Stomach smooth muscle (tissue), 2 donors: ENCODE results near the gene SLC15A4.

ENCODE experiments used
- H3K27ac ChIP-seq: one replicate; pipeline ENCODE4 v1.7.0; 2013; ENCODE audit warnings: mild to moderate bottlenecking, low read length, inconsistent platforms
- H3K27me3 ChIP-seq, 2 donors: one replicate each; pipeline ENCODE4 v1.7.0; 2013; ENCODE audit warnings: low read length in 2 of 2; ENCODE audit not compliant: insufficient read depth in 2 of 2, control insufficient read depth in 1 of 2
- H3K36me3 ChIP-seq, 2 donors: one replicate each; pipeline ENCODE4 v1.7.0; 2013; ENCODE audit warnings: low read length in 2 of 2; ENCODE audit not compliant: control insufficient read depth in 2 of 2, insufficient read depth in 2 of 2
- H3K4me1 ChIP-seq: one replicate; pipeline ENCODE4 v1.7.0; 2013; ENCODE audit warnings: low read length; ENCODE audit not compliant: control insufficient read depth, insufficient read depth
- H3K4me3 ChIP-seq, 2 donors: one replicate each; pipeline ENCODE4 v1.7.0; 2013; ENCODE audit warnings: low read length in 2 of 2
- H3K9ac ChIP-seq, 2 donors: one replicate each; pipeline ENCODE4 v1.7.0; 2013; ENCODE audit warnings: low read length in 2 of 2, mild to moderate bottlenecking in 1 of 2
- H3K9me3 ChIP-seq, 2 donors: one replicate each; pipeline ENCODE4 v1.7.0; 2013; ENCODE audit warnings: low read length in 2 of 2; ENCODE audit not compliant: control insufficient read depth in 2 of 2
- donor health status: healthy.
- donor health status: Pancreatic carcinoma.

SLC15A4 gene

GRCh38 chr12:128823916-128824839, at the start of gene SLC15A4:
Gene SLC15A4, minus strand, starts transcription at chr12:128823958. Its CDS starts 15 bp downstream, at chr12:128823943.
- Histone ChIP-seq H3K4me3 (peak within 1 kb of the TSS; percentile 94 to 95), H3K27ac (peak within 1 kb of the TSS; percentile 60), H3K27me3 (no peaks in the 10 kb centered on the region), H3K4me1 (peaks cover 27% of the 10 kb centered on the region), H3K9me3 (peaks cover 0 to 3% of the 10 kb centered on the region in 2 donors), H3K36me3 (peaks cover 0 to 4% of the 10 kb centered on the region in 2 donors), H3K9ac (peak within 1 kb of the TSS; percentile 94 to 97)

GRCh38 chr12:128872303-128872702, 48.5 kb upstream of the SLC15A4 start:
- no peak overlapping the region for H3K27ac ChIP-seq
- no peaks in the 10 kb centered on the region for H3K27me3 ChIP-seq
- no peaks in the 10 kb centered on the region for H3K36me3 ChIP-seq

GRCh38 chr12:128871516-128871892, 47.7 kb upstream of the SLC15A4 start:
- no peak overlapping the region for H3K4me3 ChIP-seq
- no peaks in the 10 kb centered on the region for H3K27me3 ChIP-seq
- H3K36me3 ChIP-seq = no peaks in the 10 kb centered on the region
- H3K27ac ChIP-seq = no peak overlapping the region
- H3K4me1 ChIP-seq = no peaks in the 10 kb centered on the region
- H3K9me3 ChIP-seq = peaks cover 0 to 7% of the 10 kb centered on the region in 2 donors
- no peak overlapping the region for H3K9ac ChIP-seq

More at GRCh38 chr12:128872303-128872702, 48.5 kb upstream of the SLC15A4 start:
- Histone ChIP-seq H3K9ac (no peak overlapping the region), H3K4me3 (no peak overlapping the region), H3K9me3 (peaks cover 3 to 7% of the 10 kb centered on the region in 2 donors), H3K4me1 (no peaks in the 10 kb centered on the region)

GRCh38 chr12:128867466-128867865, 43.7 kb upstream of the SLC15A4 start:
- Histone ChIP-seq H3K4me1 (no peaks in the 10 kb centered on the region), H3K27ac (no peak overlapping the region), H3K9ac (no peak overlapping the region), H3K4me3 (no peak overlapping the region), H3K27me3 (no peaks in the 10 kb centered on the region), H3K9me3 (no peaks in the 10 kb centered on the region), H3K36me3 (no peaks in the 10 kb centered on the region)

- Histone ChIP-seq H3K36me3 (no peaks in the 10 kb centered on the region), H3K9me3 (no peaks in the 10 kb centered on the region), H3K9ac (no peak overlapping the region), H3K27ac (no peak overlapping the region), H3K4me3 (no peak overlapping the region), H3K27me3 (no peaks in the 10 kb centered on the region), H3K4me1 (no peaks in the 10 kb centered on the region)
Observed at GRCh38 chr12:128864516-128865186, 40.9 kb upstream of the SLC15A4 start.

- Histone ChIP-seq H3K36me3 (no peaks in the 10 kb centered on the region), H3K9ac (no peak overlapping the region), H3K9me3 (no peaks in the 10 kb centered on the region), H3K4me1 (no peaks in the 10 kb centered on the region), H3K27me3 (no peaks in the 10 kb centered on the region), H3K4me3 (no peak overlapping the region), H3K27ac (no peak overlapping the region)
Observed at GRCh38 chr12:128863957-128864356, 40.2 kb upstream of the SLC15A4 start.

- H3K4me1 ChIP-seq = no peaks in the 10 kb centered on the region
- H3K27me3 ChIP-seq = no peaks in the 10 kb centered on the region
- no peaks in the 10 kb centered on the region for H3K36me3 ChIP-seq
- peaks cover 0 to under 1% of the 10 kb centered on the region in 2 donors for H3K9me3 ChIP-seq
- H3K4me3 ChIP-seq = no peak overlapping the region
- H3K27ac ChIP-seq = no peak overlapping the region
- H3K9ac ChIP-seq = no peak overlapping the region
Observed at GRCh38 chr12:128861226-128862016, 37.7 kb upstream of the SLC15A4 start.

- H3K9me3 ChIP-seq = peaks cover 0 to 3% of the 10 kb centered on the region in 2 donors
- no peaks in the 10 kb centered on the region for H3K4me1 ChIP-seq
- no peak overlapping the region for H3K27ac ChIP-seq
- no peak overlapping the region for H3K4me3 ChIP-seq
- H3K27me3 ChIP-seq = peaks cover 0 to 4% of the 10 kb centered on the region in 2 donors
- no peaks in the 10 kb centered on the region for H3K36me3 ChIP-seq
- H3K9ac ChIP-seq = no peak overlapping the region
Observed at GRCh38 chr12:128859311-128859710, 35.6 kb upstream of the SLC15A4 start.

- H3K27me3 ChIP-seq = peaks cover 9 to 12% of the 10 kb centered on the region in 2 donors
- peaks cover 0 to 3% of the 10 kb centered on the region in 2 donors for H3K9me3 ChIP-seq
- peaks cover 4% of the 10 kb centered on the region for H3K4me1 ChIP-seq
- H3K9ac ChIP-seq = no peak overlapping the region
- H3K27ac ChIP-seq = no peak overlapping the region
- H3K4me3 ChIP-seq = no peak overlapping the region
- no peaks in the 10 kb centered on the region for H3K36me3 ChIP-seq
Observed at GRCh38 chr12:128857133-128857763, 33.5 kb upstream of the SLC15A4 start.

GRCh38 chr12:128856791-128857078, 33.0 kb upstream of the SLC15A4 start:
- H3K4me3 ChIP-seq = no peak overlapping the region
- no peaks in the 10 kb centered on the region for H3K36me3 ChIP-seq
- H3K9me3 ChIP-seq = peaks cover 0 to 3% of the 10 kb centered on the region in 2 donors
- H3K4me1 ChIP-seq = peaks cover 4% of the 10 kb centered on the region
- peaks cover 9 to 12% of the 10 kb centered on the region in 2 donors for H3K27me3 ChIP-seq
- no peak overlapping the region for H3K9ac ChIP-seq
- no peak overlapping the region for H3K27ac ChIP-seq
